ENCODE measurements around the gene HEXD.
"Not testable (repeated sequence)": the region's sequence is repeated elsewhere in the genome, so short reads cannot be mapped to it uniquely, and the experiment has no call there.

Gene HEXD

DNA sequence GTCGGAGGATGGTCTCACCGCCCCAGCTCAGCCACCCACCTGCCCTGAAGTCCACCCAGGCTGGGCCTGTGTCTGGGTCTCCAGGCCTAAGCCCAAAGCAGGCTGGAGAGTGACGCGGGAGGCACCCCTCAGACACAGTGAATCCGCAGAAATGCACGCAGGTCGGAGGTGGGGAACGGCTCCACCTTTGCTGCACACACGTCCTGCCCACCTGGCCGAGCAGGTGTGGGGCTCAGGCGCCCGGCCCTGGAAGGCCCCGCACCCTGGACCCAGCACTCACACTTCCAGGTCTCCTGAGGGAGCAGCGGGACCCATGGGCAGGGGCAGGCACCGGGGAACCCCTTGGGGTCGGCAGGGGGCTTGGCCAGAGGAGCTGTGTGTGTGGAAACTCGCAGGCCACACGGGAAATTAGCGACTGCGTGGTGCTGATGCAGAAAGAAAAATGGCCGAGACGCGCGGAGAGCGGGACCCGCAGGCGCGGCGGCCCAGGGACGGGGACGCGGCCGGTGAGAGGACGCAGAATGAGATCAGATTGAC is 21.8 kb downstream of the HEXD start:
- DNase-seq (ENCODE audit: low read depth in 2 of 3, low spot score in 2 of 3), result no peak

DNA sequence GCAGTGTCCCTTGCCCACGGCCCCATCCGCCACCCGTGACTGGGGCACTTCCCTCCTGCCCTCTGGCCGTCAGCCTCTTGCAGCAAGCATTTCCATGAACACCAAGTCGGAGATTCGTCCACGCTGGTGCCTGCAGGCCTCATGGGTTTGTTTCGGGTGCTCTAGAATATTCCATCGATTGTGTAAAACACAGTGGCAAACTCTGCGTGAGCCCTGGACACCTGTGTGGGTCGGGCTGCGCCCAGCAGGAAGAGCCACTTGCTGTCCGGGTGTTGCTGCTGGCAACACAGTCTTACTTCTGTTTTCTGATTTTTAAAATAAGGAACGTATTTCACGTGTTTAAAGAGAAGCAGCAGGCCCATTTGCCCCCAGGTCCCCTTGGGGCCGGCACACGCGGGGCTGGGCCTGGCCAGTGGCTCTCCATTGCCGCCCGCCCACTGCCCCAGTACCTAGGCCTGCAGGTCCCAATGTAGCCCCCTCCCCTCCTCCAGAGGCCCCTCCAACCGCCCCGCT is 22.4 kb downstream of the HEXD start:
- no peak for DNase-seq (ENCODE audit: low read depth in 2 of 3, low spot score in 2 of 3)

DNA sequence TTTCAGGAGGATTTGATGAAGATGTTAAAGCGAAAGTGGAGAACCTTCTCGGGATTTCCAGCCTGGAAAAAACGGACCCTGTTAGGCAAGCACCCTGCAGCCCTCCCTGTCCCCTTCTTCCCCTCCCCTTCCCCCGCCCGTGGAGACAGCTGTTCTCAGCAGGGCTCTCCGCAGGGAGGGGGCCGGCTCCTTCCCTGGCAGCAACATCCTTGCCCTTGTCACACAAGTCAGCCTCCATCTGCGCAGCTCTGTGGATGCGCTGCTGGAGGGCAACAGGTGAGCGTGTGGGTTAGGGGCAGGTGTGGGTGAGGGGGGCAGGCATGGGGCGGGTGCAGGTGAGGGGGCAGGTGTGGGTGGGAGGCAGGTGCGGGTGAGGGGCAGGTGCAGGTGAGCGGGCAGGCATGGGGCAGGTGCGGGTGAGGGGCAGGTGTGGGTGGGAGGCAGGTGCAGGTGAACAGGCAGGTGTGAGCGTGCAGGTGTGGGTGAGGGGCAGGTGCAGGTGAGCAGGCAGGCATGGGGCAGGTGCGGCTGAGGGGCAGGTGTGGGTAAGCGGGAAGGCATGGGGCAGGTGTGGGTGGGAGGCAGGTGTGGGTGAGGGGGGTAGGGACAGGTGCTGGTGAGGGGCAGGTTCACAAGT is 23.0 kb downstream of the HEXD start:
- no peak for DNase-seq (ENCODE audit: low read depth in 2 of 3, low spot score in 2 of 3)

DNA sequence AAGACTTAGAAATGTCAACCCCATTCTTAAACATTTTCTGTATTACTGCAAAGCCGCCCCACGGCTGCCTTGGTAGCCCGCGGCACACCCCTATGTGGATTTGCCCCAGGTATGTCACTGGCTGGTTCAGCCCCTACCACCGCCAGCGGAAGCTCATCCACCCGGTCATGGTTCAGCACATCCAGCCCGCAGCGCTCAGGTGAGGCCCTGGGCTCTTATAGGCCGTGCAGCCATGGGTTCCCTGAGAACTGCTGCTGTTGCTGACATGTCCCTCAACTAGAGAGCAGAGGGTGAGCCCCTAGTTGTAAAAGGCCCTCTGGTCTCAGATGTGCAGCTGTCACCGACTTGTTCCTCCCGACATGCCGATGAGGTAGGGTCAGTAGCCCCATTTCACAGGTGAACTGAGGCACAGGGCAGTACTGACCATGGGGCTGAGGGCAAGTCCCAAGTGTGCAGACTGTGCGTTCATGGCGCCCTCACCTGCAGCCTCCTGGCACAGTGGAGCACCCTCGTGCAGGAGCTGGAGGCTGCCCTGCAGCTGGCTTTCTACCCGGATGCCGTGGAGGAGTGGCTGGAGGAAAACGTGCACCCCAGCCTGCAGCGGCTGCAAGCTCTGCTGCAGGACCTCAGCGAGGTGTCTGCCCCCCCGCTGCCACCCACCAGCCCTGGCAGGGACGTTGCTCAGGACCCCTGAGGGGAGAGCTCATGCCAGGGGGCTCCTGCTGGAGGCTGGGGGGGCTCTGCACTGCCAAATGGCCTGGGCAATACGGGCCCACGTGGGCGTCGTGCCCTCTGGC is 23.7 kb downstream of the HEXD start:
- DNase-seq (ENCODE audit: low read depth in 2 of 3, low spot score in 2 of 3), result no peak

DNA sequence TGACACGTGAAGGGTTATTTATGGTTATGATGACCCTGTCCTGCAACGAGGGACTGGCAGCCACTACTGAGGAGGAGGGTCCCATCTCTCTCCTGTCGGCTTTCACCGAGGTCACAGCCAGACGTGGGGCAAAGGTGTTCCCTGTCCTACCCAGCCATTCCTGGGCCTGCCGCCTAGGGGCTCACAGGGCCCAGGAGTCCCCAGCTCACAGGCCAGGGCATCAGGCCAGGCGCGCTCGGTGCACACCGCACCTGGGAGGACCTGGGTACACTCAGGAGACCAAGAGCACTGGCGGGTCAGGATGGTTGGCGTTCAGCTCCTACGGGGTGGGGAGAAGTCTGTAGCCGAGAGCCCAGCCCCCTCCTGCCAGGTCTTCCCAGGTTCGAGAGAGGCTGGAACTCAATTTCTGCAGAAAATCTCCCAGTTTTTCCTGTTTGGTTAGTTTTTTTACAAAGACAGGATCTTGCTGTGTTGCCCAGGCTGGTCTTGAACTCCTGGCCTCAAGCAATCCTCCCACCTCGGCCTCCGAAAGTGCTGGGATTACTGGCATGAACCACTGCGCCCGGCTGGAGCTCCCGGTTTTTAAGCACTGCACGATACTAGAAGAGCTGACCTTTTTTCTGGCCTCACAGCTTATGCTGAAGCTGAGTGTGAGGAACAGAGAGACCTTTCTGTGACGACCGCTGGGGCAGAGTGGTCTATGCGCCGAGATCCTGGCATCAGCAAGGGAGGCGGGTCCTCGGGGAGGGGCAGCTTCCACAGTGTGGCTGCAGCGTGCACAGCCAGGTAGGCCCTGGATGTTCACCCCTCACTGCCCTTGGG is 24.7 kb downstream of the HEXD start:
- DNase-seq (ENCODE audit: low read depth in 2 of 3, low spot score in 2 of 3), result no peak

DNA sequence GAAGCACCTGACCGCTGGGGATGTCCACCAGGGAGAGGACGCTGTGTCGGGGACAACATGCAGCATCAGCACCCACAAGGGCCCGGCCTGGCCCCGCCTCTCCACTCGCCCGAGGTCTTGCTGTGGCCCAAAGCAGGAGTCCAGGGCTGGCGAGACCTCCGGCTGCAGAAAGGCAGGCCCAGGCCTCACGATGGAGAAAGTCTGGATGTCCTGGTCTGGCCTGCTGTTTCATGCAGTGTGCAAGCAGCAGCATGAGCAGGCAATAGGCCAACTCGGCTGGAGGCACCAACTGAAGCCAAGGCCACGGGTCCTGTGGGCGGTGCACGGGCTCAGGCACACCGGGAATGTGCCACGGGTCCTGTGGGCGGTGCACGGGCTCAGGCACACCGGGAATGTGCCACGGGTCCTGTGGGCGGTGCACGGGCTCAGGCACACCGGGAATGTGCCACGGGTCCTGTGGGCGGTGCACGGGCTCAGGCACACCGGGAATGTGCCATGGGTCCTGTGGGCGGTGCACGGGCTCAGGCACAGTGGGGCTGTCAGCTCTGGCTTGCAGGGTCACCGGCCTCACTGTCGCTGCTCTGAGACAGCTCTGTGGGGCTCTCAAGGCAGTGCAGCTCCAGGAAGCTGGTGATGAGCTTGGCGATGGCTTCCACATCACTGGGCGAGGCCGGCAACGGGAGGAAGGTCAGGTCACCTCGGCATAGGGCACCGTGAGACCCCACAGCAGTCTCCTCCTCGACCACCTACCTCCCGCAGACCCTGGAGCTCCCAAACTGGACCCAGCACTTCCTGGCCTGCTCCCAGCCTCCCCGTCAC is 25.5 kb downstream of the HEXD start:
- no peak for DNase-seq (ENCODE audit: low read depth in 2 of 3, low spot score in 2 of 3)

DNA sequence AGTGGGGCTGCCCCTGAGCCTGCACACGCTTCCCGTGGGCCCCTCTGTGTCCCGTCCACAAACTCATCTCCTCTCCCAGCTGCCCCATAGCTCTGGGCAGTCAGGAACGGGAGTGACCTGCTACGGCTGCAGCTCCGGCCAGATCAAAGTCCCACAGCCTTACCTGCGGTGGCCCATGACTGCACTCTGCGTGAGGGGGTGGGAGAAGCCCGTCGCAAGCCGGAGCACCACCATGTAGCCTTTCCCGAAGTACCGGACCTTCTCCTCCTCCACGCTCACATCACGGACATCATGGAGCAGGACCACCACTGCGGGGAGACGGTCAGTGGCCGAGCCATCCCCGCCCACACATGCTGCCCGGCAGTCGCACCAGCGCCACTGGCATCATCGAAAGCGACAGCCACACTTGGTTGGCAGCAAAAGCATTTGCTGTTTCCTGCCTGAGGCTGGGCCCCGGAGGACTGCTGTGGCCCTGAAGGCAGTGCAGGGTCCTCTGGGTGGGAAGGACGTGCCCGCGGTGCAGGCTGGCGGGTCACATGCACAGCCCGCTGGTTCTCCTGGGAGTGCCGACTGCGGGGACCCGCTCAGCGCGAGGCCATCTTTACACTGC is 26.2 kb downstream of the HEXD start:
- DNase-seq (ENCODE audit: low read depth in 2 of 3, low spot score in 2 of 3), result no peak

DNA sequence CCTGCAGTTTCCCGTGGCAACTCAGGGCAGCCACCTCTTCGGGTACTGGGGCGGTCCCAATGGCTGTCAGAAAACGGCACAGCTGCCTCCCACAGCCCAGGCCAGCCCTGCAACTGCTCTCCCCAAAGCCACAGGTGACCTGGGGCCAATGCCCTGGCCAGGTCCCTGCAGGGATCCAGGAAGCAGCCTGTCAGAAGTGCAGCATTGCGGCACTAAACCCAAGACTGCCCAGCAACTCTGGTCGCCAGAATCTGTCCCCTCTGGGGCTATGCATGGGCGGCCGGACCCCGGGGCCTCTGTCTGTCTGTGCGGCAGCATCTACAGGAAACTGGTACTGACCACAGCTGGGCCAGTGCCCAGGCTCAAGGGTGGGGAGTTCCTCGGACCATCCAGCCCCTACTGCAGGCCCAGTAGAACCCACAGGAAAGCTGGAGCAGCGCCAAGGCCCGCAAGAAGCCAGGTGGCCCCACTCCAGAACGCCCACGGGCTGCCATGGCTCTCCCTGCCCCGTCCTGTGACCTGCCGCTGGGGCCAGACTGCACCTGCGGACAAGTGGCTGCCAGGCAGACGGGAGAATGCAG is 26.9 kb downstream of the HEXD start:
- no peak for DNase-seq (ENCODE audit: low read depth in 2 of 3, low spot score in 2 of 3)

DNA sequence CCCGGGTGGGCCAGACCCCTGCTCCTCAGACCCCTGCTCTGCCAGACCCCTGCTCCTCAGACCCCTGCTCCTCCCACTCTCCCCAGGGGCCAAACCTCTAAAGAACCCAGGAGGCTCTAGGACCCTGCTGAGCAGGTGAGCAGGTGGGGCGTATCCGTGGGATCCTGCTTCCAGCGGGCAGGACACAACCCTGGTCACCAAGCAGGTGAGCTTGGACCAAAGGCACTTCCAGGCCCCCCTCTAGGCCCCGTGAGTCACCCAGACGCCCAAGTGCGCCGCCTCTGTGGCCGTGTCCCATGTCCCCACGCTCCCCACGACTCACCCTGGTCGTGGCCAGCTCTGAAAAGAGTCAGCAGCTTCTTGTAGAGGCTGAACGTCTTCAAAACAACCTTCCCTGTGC is 27.4 kb downstream of the HEXD start:
- no peak for DNase-seq (ENCODE audit: low read depth in 2 of 3, low spot score in 2 of 3)

DNA sequence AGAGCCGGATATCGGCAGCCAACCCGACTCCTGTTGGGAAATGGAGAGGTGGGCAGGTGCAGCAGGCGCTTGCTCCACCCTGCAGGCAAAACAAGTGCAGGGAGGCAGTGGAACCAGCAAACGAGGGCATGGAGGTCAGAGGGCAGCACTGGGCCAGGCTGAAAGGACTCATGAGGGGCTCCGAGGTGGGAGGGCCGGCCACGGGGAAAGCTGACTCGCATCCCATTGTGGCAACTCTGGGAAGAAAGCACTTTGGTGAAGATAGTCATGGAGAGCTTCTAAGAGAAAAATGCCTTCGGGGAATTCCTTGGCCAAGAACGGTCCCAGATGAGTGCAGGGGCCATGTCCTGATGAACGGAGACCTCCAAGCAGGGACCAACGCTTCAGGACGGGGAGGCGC is 28.0 kb downstream of the HEXD start:
- no peak for DNase-seq (ENCODE audit: low read depth in 2 of 3, low spot score in 2 of 3)

DNA sequence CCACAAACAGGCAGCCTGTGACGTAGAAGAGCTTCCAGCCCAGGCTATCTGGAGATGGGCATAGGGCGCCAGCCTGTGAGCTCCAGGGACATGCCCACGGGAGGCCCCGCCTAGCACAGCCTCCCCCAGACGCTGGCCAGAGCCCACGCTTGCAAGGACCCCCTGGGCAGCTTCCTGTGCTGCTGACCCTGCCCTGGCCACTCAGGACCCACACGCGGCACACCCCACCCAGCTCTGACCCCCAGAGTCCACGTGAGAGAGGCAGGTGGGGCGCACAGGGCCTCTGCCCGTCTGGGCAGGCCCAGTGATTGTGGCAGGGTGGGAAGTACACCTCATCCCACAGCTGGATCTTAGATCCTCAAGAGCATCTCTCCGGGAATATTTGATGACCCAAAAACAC is 28.5 kb downstream of the HEXD start:
- DNase-seq (ENCODE audit: low read depth in 2 of 3, low spot score in 2 of 3), result no peak

DNA sequence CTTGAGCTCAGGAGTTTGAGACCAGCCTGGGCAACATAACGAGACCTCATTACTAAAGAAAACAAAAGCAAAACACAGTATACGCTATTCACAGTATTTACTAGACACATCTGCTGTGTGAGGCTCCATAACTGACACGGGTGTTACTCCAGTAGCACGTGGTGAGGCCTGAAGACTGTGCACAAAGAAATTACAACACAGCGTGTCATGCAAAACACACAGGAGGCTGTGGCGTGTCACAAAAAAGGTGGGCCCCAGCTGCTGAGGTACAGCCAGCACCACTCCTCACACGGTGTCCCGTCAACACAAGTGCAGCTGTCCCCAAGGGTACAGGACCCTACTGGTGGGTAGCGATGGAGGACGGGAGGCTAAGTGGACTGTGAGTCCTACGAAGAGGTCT is 29.7 kb downstream of the HEXD start:
- DNase-seq (ENCODE audit: low read depth in 2 of 3, low spot score in 2 of 3), result no peak

DNA sequence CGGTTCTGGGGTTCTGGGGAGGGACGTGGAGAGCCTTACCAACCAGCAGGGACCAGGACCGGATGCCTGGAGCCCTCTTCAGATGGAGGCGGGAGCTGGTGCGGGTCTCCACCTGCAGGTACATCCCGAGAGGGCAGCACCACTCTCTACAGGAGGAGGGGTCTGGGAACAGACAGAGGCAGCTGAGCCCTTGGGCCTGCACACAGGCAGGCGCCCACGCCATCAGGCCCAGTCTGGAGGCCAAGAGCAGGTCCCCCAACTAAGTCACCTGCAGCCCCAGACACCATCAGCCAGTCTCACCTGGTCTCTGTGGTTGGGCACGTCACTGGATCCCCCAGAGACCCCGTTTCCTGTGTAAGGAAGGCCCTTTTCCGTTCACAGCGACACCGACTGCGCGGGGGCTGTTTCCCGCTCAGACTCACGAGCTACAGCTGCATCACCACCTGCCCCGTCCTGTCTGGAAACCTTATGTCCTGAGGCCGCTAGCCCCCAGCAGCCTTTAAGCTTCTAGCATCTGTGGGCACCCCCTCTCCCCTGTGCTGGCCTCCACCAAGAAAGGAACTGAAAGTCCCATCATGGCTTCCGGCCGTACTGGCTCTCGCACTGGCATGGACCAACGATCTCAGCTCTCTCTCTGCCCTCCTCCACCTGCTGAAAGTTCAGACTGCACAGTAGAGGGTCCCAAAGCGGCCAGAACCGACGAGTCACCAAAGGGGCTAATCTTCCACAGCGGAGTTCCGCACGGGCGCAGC is 31.2 kb downstream of the HEXD start:
- DNase-seq (ENCODE audit: low read depth in 2 of 3, low spot score in 2 of 3), result peak; percentile 31 to 54 (median 37)

DNA sequence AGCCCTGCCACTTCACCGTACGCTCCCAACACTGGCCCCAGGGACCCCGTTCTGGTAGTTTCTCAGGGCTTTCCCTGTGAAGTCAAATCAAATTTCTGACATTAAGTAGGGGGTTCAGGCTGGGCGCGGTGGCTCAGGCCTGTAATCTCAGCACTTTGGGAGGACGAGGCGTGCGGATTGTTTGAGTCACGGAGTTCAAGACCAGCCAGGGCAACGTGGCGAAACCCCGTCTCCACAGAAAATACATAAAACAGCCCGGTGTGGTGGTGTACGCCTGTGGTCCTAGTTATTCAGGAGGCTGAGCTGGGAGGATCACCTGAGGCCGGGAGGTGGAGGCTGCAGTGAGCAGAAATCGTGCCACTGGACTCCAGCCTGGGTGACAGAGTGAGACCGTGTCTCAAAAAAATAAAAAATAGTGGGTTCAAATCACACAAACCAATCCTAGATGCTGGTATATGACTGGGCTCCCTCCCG is 31.8 kb downstream of the HEXD start:
- peak in 2 of 3 experiments; percentile 26 to 27 for DNase-seq (ENCODE audit: low read depth in 2 of 3, low spot score in 2 of 3)

DNA sequence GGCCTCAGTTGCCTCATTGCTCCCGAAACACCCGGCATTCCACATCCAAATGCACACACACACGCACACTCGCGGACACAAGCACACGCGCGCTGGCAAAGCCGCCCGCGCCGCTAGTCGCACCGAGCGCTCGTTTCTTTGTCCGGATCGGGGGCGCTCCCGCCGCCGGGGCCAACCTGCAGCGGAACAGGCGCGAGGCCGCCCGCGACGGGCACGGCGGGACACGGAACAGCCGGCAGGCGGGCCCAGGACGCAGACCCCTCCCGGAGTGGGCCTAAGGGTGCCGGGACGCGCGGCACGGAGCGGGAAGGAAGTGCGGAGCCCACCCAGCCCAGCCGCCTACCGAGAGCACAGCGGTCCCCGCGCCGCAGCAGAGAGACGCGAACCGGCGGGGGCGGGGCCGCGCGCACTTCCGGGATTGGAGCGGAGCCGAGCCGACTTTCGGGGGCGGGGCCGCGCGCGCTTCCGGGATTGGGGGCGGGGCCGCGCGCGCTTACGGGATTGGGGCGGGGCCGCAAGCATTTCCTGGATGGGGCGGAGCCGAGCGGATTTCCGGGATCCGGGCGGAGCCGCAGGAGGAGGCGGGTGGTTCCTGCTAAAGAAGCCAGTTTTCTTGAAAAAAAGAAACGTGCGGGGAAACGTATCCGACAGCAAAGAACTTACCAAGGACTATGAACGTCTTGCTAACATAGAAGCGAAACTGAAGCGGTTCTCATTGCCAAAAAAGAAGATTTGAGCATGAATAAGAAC is 32.4 kb downstream of the HEXD start, which contains the start of gene CYBC1:
Gene CYBC1 (minus strand): TSS at position 396 of the 750 bp plus-strand sequence. CDS start 1,498 bp downstream, outside the sequence.
- peak; percentile 89 to 96 (median 94) for DNase-seq (ENCODE audit: low read depth in 2 of 3, low spot score in 2 of 3)

DNA sequence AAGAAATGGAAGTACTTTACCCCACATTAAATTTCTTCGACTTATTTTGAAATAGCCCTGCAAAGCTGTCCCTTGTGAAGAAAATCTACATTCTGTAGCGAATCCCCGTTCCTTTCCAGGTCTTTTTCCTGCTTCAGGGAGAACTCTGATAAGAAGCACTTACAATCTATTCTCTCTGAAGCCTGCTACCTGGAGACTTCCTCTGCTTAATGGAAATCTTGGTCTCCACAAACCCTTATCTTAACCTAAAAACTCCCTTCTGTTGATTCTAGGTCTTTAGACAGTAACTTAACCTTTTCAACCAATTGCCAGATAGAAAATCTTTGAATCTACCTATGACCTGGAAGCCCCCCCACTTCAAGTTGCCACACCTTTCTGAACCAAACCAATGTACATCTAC is 34.0 kb downstream of the HEXD start:
- no peak for DNase-seq (ENCODE audit: low read depth in 2 of 3, low spot score in 2 of 3)

DNA sequence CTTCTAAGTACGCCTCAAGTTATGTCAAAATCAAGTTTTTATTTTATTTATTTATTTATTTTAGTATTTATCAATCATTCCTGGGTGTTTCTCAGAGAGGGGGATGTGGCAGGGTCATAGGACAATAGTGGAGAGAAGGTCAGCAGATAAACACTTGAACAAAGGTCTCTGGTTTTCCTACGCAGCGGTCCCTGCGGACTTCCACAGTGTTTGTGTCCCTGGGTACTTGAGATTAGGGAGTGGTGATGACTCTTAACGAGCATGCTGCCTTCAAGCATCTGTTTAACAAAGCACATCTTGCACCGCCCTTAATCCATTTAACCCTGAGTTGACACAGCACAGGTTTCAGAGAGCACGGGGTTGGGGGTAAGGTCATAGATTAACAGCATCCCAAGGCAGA is 35.0 kb downstream of the HEXD start:
- DNase-seq (ENCODE audit: low read depth in 2 of 3, low spot score in 2 of 3), result not testable (repeated sequence)

DNA sequence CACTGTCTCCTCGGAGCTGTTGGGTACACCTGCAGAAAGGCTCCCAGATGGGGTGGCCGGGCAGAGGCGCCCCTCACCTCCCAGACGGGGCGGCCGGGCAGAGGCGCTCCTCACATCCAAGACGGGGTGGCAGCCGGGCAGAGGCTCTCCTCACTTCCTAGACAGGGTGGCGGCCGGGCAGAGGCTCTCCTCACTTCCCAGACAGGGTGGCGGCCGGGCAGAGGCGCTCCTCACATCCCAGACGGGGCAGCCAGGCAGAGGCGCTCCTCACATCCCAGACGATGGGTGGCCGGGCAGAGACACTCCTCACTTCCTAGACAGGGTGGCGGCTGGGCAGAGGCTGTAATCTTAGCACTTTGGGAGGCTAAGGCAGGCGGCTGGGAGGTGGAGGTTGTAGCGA is 35.6 kb downstream of the HEXD start:
- DNase-seq (ENCODE audit: low read depth in 2 of 3, low spot score in 2 of 3), result not testable (repeated sequence)

Data from activated CD8-positive, alpha-beta memory T cell treated with anti-CD3 and anti-CD28 coated beads for 48 hours (primary cell).